ENCODE data around the gene ARHGEF26.

ARHGEF26 gene

GRCh38 chr3:154161806-154162205, 40.6 kb downstream of the ARHGEF26 start:
- DNase-seq = no peak

GRCh38 chr3:154164387-154164786, 43.2 kb downstream of the ARHGEF26 start:
- DNase-seq = no peak

GRCh38 chr3:154168998-154169795, 48.0 kb downstream of the ARHGEF26 start:
- no peak for DNase-seq

- no peak for DNase-seq
These were observed 48.6 kb downstream of the ARHGEF26 start for GRCh38 chr3:154169796-154170110.

GRCh38 chr3:154170300-154170699, 49.1 kb downstream of the ARHGEF26 start:
- DNase-seq = no peak

- no peak for DNase-seq
These were observed 53.9 kb downstream of the ARHGEF26 start for GRCh38 chr3:154175041-154175440.

- DNase-seq = no peak
These were observed 54.8 kb downstream of the ARHGEF26 start for GRCh38 chr3:154176036-154176435.

- DNase-seq = no peak
These were observed 56.2 kb downstream of the ARHGEF26 start for GRCh38 chr3:154177406-154177805.

- no peak for DNase-seq
These were observed 57.0 kb downstream of the ARHGEF26 start for GRCh38 chr3:154178172-154178571.

GRCh38 chr3:154180836-154181691, 59.9 kb downstream of the ARHGEF26 start:
- peak in 1 of 2 experiments; percentile 53 for DNase-seq

- DNase-seq = peak; percentile 51 to 96
These were observed 61.2 kb downstream of the ARHGEF26 start for GRCh38 chr3:154182322-154182922.

GRCh38 chr3:154182975-154183374, 61.8 kb downstream of the ARHGEF26 start:
- DNase-seq = no peak

GRCh38 chr3:154184582-154184981, 63.4 kb downstream of the ARHGEF26 start:
- DNase-seq = peak; percentile 94 to 98

- no peak for DNase-seq
These were observed 67.2 kb downstream of the ARHGEF26 start for GRCh38 chr3:154188437-154188836.

GRCh38 chr3:154188846-154189245, 67.7 kb downstream of the ARHGEF26 start:
- peak in 1 of 2 experiments; percentile 39 for DNase-seq

- DNase-seq = no peak
These were observed 70.3 kb downstream of the ARHGEF26 start for GRCh38 chr3:154191520-154191919.

- DNase-seq = no peak
These were observed 71.0 kb downstream of the ARHGEF26 start for GRCh38 chr3:154192225-154192624.

GRCh38 chr3:154193000-154193615, 71.9 kb downstream of the ARHGEF26 start:
- no peak for DNase-seq

- no peak for DNase-seq
These were observed 73.7 kb downstream of the ARHGEF26 start for GRCh38 chr3:154194877-154195276.

- DNase-seq = no peak
These were observed 74.6 kb downstream of the ARHGEF26 start for GRCh38 chr3:154195620-154196356.

- DNase-seq = no peak
These were observed 76.6 kb downstream of the ARHGEF26 start for GRCh38 chr3:154197751-154198150.

GRCh38 chr3:154209499-154209898, 88.3 kb downstream of the ARHGEF26 start:
- no peak for DNase-seq
